PC-9 (cell line): ENCODE data around the gene SLC12A3. TPM values are rescaled to one million over a fixed set of nuclear protein-coding genes. Genes with fewer than 3 reads are reported as not detected.

Experiments used
- BruUV-seq: library from RNA; stranded (reverse); fragments of 400-500 nt; replicated peaks from 2 replicates; lab custom pipeline; 2021; lab: Mats Ljungman, UMichigan
- CTCF ChIA-PET: fragments of 300-600 bp; sonication (Branson Sonifier 250); formaldehyde crosslinking; loops from one replicate; lab custom pipeline; 2022; ENCODE audit warnings: antibody characterized with exemption; lab: Charles Lee
- POLR2A ChIA-PET: fragments of 300-600 bp; sonication (Branson Sonifier 250); formaldehyde crosslinking; loops from one replicate; lab custom pipeline; 2022; ENCODE audit warnings: antibody characterized with exemption; ENCODE audit not compliant: unreplicated experiment; lab: Charles Lee
- DNase-seq, 2 experiments: peaks; one replicate each; pipeline versions ENCODE4 v3.0.0 to v3.0.0-alpha.2; 2015 to 2022; ENCODE audit warnings: mixed read lengths in 1 of 2
- H2AFZ ChIP-seq: fragments of 200-600 bp; sonication (generic); 2 replicates; pipeline ENCODE4 v1.8.1; 2017; ENCODE audit warnings: antibody characterized with exemption
- H3F3A ChIP-seq: fragments of 200-600 bp; sonication (generic); 2 replicates; pipeline ENCODE4 v1.8.1; 2017; ENCODE audit warnings: antibody characterized with exemption, mild to moderate bottlenecking, low read depth; ENCODE audit not compliant: insufficient read depth
- H3K27ac ChIP-seq: fragments of 200-600 bp; sonication (generic); 2 replicates; pipeline ENCODE4 v1.6.1; 2016; ENCODE audit warnings: mixed run types
- H3K27me3 ChIP-seq: fragments of 200-600 bp; sonication (generic); 2 replicates; pipeline ENCODE4 v1.6.1; 2016; ENCODE audit warnings: low read depth, mixed run types; ENCODE audit not compliant: insufficient read depth
- H3K36me3 ChIP-seq: fragments of 200-600 bp; sonication (generic); 2 replicates; pipeline ENCODE4 v1.6.1; 2016; ENCODE audit warnings: low read depth, mixed run types
- H3K4me1 ChIP-seq: fragments of 200-600 bp; sonication (generic); replicated peaks from 2 replicates; pipeline ENCODE4 v1.6.1; 2016; ENCODE audit warnings: mixed run types; ENCODE audit not compliant: insufficient read depth
- H3K4me2 ChIP-seq: fragments of 200-600 bp; sonication (generic); 2 replicates; pipeline ENCODE4 v1.6.1; 2017; ENCODE audit warnings: mixed run types
- H3K4me3 ChIP-seq: fragments of 200-600 bp; sonication (generic); 2 replicates; pipeline ENCODE4 v1.6.1; 2016; ENCODE audit warnings: mixed run types
- H3K79me2 ChIP-seq: fragments of 200-600 bp; sonication (generic); 2 replicates; pipeline ENCODE4 v1.6.1; 2017; ENCODE audit warnings: low read depth, mixed run types
- H3K9me2 ChIP-seq: fragments of 200-600 bp; sonication (generic); 2 replicates; pipeline ENCODE4 v1.8.1; 2017; ENCODE audit warnings: mild to moderate bottlenecking; ENCODE audit not compliant: insufficient read depth
- H3K9me3 ChIP-seq: fragments of 200-600 bp; sonication (generic); 2 replicates; pipeline ENCODE4 v1.8.1; 2016; ENCODE audit warnings: low read depth; ENCODE audit not compliant: insufficient read depth
- H4K20me1 ChIP-seq: fragments of 200-600 bp; sonication (generic); 2 replicates; pipeline ENCODE4 v1.8.1; 2017; ENCODE audit not compliant: insufficient read depth
- CTCF ChIP-seq: fragments of 200-600 bp; sonication (generic); conservative IDR thresholded peaks from 2 replicates; pipeline ENCODE4 v1.6.1; 2017; ENCODE audit warnings: mixed run types, antibody characterized with exemption, mild to moderate bottlenecking, moderate library complexity
- EZH2 ChIP-seq: fragments of 200-600 bp; sonication (generic); IDR thresholded peaks from 2 replicates; pipeline ENCODE4 v1.8.0; 2017; ENCODE audit warnings: antibody characterized with exemption, low read depth
- intact Hi-C: fragments of 100-400 bp; cut with micrococcal nuclease; formaldehyde crosslinking; loops from one replicate; pipeline ENCODE4 v1.10.0; 2022; ENCODE audit not compliant: unreplicated experiment
- total RNA-seq: library from RNA; stranded (reverse); gene quantifications from 2 replicates; pipeline ENCODE4 v1.2.3, GENCODE V29; 2021

The SLC12A3 gene
- total RNA-seq, 1 experiment from 2014 or later = 0.26 TPM

- H3K27ac ChIP-seq = peak overlapping the region; percentile 14; the same call in 1 of the 2 replicates
- no peak overlapping the region for H3K4me3 ChIP-seq
- TF ChIP-seq EZH2 = no peak
- no peak for TF ChIP-seq CTCF
- H4K20me1 ChIP-seq = peaks cover 66% of the 10 kb centered on the region
- intact Hi-C loops = no loop called here
- ChIA-PET CTCF (no interaction called here), POLR2A (no interaction called here)
- peaks cover 40% of the 10 kb centered on the region for H3F3A ChIP-seq
- H3K27me3 ChIP-seq = no peaks in the 10 kb centered on the region
- no peaks in the 10 kb centered on the region for H3K9me3 ChIP-seq
- peaks cover 75% of the 10 kb centered on the region for H3K36me3 ChIP-seq
- H2AFZ ChIP-seq = no peak overlapping the region
- DNase-seq = no peak
- peaks cover 49% of the 10 kb centered on the region for H3K79me2 ChIP-seq
- no peaks in the 10 kb centered on the region for H3K9me2 ChIP-seq
- H3K4me1 ChIP-seq = peaks cover 21% of the 10 kb centered on the region
- 0 out of 2 replicates have a peak overlapping the region, but pooled peaks have one; percentile 31 for H3K4me2 ChIP-seq
- BruUV-seq = no TSS peak
Observed at GRCh38 chr16:56936491-56936890, 71.5 kb downstream of the SLC12A3 start.

GRCh38 chr16:56936950-56937349, 71.9 kb downstream of the SLC12A3 start:
- intact Hi-C loops = no loop called here
- CTCF ChIA-PET = no interaction called here
- TF ChIP-seq EZH2 = no peak
- no peak for TF ChIP-seq CTCF
- Histone ChIP-seq H3K4me2 (no peak overlapping the region), H3K9me2 (no peaks in the 10 kb centered on the region), H3K9me3 (no peaks in the 10 kb centered on the region), H3K27ac (peak overlapping the region; percentile 14; the same call in 1 of the 2 replicates), H3K27me3 (no peaks in the 10 kb centered on the region), H3K36me3 (peaks cover 79% of the 10 kb centered on the region), H3K79me2 (peaks cover 49% of the 10 kb centered on the region), H3K4me1 (peaks cover 20% of the 10 kb centered on the region), H3K4me3 (no peak overlapping the region), H2AFZ (no peak overlapping the region), H3F3A (peaks cover 45% of the 10 kb centered on the region), H4K20me1 (peaks cover 66% of the 10 kb centered on the region)
- POLR2A ChIA-PET = no interaction called here
- no peak for DNase-seq
- BruUV-seq = no TSS peak

DNA sequence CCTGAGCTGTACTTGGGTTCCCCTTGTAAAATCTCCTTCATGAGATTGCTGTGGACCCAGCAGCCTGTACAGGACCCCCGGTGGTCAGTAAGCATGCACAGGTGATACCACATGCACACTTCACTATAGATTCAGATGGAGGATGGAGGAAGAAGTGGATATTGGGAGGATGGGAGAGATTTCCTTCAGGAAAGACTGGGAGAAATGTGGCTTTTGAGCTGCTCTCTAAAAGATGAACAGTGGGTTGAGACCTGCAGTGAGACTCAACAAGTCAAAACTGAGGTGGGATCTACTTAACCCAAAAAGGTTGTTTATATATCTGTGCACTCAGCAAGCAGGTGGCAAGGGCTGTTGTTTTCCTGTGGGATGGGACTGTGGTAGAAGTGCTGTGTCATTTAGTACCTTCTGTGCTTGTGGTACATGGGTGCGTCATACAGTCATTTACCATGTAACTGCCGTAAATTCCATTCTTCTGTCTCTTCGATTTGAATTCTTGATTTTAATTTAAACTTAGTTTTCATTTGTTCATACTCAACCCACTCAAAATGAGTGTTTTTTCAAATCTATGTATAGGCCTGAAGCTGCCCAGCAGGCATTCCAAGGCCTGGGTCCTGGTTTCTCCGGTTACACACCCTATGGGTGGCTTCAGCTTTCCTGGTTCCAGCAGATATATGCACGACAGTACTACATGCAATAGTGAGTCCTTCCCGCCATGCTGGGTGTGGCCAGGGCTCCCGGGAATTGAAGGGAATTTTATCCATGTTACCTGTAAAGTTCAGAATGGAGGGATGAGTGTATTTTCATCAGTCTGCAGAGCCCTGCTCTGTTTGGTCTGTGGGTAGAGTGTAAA, 73.9 kb downstream of the SLC12A3 start:
- no TSS peak for BruUV-seq
- Histone ChIP-seq H2AFZ (no peak overlapping the region), H3K79me2 (peaks cover 31% of the 10 kb centered on the region), H3K4me2 (no peak overlapping the region), H3K27ac (no peak overlapping the region), H3K27me3 (no peaks in the 10 kb centered on the region), H3K4me1 (peaks cover 23% of the 10 kb centered on the region), H3K4me3 (no peak overlapping the region), H3K9me3 (no peaks in the 10 kb centered on the region), H3F3A (peaks cover 46% of the 10 kb centered on the region), H3K9me2 (no peaks in the 10 kb centered on the region), H3K36me3 (peaks cover 85% of the 10 kb centered on the region), H4K20me1 (peaks cover 58% of the 10 kb centered on the region)
- ChIA-PET CTCF (interaction anchor here (0.7 kb wide), 1 partner anchor 74 kb away, joined by 5 read pairs; the partner anchor contains the start of gene SLC12A3), POLR2A (no interaction called here)
- intact Hi-C loops = no loop called here
- no peak for TF ChIP-seq EZH2
- no peak for TF ChIP-seq CTCF
- no peak for DNase-seq
